Stimulated activated CD8-positive, alpha-beta memory T cell treated with anti-CD3 and anti-CD28 coated beads, Interleukin-4, amount 100 ng/mL, for 48 hours (primary cell): ENCODE measurements around the gene CCK.
"Not testable (repeated sequence)": the region's sequence is repeated elsewhere in the genome, so short reads cannot be mapped to it uniquely, and the experiment has no call there.

ENCODE experiments used
- DNase-seq: peaks from one replicate; pipeline ENCODE4 v3.0.0-alpha.2; 2020

Gene CCK, protein sequence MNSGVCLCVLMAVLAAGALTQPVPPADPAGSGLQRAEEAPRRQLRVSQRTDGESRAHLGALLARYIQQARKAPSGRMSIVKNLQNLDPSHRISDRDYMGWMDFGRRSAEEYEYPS

DNA sequence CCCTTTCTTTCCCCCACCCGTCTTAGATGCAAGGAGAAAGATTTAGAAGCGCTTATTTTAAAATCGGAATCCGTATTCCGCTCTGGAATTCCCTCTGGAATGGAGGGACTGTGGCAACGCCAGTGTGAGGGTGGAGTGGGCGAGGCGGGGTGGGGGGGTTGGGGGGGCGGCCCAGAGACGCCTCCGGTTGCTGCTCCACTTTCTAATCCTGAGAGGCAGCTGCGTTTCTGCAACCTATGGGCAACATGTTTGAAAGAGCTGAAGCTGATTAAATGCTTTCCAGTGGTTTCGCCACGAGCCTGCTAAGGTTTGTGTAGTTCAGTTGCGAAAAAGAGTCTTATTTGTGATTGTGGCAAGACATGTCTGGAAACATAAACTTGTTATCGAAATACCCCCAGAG is at the start of gene CCK:
Gene CCK, minus strand, starts transcription at position 101 of the 400 bp plus-strand sequence. CDS start 2,555 bp downstream, outside the sequence.
- DNase-seq: no peak

DNA sequence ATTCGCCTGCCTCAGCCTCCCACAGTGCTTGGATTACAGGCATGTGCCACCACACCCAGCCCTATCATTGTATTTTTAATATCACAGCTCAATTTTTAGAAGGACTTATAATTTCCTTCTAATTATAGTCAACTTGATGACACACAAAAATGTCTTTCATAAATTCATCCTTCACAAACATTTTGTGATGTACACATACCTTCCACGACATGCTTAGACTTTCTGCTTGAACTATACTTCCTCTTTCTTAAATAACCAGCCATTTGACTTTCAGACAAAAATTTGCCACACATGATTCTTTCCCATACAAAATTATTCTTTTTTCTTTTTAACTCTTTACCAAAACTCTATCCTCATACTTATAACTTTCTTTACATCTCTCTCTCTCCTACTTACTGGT is 48.4 kb upstream of the CCK start:
- no peak for DNase-seq

DNA sequence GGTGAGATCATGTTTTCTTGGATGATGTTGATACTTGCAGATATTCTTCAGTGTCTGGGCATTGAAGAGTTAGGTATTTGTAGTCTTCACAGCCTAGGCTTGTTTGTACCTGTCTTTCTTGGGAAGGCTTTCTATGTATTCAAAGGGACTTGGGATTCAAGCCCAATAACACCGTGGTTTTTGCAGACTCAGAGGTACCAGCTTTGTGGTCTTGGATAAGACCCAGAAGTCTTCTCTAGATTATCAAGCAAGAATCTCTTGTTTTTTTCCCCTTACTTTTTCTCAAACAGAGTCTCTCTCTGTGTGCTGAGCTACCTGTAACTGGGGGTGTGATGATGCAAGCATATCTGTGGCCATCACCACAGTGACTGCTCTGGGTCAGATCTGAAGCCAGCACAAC is 42.7 kb upstream of the CCK start:
- DNase-seq: no peak

DNA sequence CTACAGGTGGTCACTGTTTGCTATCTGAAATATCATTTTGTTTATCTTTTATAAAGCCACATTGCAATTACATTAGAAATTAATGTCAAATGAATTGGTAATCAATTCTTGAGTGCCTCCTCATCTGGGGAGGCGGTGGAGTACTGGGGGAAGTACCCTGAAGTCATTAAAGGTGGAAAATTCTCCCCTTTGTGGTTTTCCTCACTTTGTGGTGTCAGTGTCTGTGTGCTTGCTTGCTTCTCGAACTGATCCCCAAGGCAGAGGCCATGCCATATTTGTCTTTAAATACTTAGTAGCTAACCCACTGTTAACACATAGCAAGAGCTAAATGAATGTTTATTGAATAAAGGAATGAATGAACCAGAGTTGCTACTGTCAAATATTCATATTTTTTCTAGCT is 40.5 kb upstream of the CCK start:
- no peak for DNase-seq

DNA sequence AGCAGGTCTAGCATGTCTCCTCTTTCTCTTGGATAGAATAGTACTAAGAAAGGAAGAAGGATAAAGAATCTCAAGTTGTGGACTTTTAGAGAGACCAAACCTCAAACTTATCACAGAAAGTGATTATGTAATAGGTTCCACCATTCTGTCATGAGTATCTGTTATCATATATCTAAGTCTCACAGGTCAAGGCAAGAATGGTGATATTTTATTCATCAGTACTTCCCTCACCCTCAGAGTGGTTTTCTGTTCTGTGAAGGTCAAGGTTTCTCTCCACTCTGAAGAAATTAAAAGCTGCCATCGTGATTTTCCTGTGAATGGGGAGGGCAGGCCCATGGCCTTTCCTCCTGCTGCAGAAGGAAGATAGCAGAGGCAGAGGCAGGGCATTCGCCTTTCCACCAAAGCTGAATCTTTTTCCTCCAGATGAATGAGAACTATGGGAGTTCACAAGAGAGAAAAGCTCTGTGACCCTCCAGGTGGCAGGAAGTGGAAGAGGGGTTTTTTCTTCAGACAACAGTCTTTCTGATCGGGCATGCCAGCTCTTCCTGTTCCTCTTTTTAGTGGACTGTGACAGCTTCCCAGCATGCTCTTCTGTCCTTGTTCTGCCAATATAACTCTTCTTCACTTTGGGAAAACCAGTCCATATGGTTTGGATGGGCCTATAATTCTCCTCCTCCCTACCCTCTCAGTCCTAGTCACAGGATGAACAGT is 37.1 kb upstream of the CCK start:
- no peak for DNase-seq

DNA sequence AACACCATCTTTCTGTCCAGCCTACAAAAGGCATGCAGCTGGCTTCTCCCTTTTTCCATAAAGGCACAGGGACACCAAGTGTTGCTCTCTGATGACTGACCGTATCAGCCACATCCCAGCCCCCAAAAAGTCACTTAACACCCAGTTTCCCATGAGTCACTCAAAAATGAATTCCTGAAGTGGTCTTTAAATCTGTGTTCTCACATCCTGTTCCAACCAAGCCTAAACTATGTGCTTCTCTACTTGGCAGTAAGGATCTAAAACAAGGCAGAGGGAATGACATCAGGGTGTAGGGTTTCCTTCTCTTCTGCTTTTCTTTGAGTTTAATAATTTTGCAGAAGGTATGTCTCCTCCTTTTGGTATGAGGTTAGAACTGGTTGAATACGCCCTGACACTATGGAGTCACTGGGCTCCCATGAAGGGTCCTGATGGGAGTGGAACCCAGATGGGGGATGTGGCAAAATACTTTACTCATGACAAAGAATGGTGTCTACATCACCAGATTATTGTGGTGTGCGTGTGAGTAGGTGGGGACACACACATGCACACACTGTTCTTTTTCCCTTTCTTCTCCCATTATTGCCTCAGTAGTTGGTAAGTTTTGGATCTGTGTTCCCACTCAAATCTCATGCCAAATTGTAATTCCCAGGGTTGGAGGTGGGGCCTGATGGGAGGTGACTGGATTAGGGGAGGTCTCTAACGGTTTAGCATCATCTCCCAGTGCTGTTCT is 35.6 kb upstream of the CCK start:
- no peak for DNase-seq

DNA sequence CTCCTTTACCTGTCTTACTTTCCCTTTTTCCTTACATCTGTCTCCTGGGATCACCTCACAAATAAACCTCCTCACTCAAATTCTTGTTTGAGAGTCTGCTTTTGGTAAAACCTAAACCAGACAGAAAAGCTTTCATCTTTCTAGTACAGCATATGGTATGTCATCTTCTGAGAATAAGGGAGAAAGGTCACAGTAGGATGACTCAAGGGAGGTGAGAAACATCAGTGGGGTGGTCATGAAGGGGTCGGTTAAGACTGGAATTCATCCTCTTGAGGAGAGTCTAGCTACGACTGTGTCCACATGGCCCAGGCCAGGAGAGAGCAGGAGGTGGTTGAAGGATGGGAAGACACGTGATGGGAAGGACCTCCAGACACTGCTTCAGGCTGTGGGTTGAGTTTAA is 34.8 kb upstream of the CCK start:
- DNase-seq: no peak

DNA sequence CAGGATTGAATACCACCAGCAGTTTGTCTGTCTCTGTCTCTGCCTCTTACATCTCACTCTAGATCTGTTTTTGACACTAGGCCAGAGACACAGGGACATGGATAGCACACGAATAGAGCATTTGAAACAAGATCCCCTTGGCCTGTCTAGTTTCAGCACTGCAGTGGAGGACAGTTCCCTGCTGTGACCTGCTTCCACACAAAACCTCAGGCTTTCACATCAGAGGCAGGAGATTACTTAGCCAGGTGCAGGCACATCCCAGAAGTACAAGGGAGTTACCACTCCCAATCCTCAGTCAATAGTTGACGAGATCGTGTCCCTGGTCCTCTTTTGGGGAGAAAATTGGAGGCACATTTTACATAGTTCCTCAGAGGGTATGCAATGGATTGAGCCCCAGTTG is 34.0 kb upstream of the CCK start:
- peak; percentile 48 for DNase-seq

DNA sequence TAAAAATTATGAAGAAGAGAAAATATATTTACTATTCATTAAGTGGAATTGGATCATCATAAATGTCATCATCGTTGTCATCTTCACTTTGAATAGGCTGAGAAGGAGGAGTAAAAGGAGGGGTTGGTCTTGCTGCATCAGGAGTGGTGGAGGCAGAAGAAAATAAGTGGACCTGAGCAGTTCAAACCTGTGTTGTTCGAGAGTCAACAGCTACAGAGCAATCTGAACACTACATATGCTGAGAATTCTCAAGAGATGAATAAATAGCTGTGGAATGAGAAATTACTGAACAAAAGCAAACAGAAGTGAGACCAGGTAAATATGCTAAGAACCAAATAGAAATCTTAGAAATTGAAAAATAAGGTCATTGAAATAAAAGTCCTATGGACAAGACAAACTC is 32.3 kb upstream of the CCK start:
- DNase-seq: no peak

DNA sequence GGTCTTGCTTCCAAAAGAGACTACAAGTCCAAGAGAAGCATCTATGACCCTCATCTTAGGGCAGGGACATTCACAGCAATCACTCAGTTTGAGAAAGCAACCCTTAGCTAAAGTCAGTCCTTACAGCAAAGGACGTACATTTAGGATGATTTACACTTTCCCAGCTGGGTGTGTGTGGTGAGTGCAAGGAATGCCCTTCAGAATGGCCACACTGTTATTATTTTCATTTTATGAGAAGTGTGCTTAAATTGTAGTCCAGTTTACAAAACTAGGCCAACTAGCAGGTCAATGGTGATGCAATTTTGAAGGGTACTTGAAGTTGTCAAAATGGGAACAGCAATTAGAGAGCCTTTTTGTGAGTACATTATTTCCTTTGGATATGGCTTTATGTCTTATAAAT is 26.0 kb upstream of the CCK start:
- DNase-seq: no peak

DNA sequence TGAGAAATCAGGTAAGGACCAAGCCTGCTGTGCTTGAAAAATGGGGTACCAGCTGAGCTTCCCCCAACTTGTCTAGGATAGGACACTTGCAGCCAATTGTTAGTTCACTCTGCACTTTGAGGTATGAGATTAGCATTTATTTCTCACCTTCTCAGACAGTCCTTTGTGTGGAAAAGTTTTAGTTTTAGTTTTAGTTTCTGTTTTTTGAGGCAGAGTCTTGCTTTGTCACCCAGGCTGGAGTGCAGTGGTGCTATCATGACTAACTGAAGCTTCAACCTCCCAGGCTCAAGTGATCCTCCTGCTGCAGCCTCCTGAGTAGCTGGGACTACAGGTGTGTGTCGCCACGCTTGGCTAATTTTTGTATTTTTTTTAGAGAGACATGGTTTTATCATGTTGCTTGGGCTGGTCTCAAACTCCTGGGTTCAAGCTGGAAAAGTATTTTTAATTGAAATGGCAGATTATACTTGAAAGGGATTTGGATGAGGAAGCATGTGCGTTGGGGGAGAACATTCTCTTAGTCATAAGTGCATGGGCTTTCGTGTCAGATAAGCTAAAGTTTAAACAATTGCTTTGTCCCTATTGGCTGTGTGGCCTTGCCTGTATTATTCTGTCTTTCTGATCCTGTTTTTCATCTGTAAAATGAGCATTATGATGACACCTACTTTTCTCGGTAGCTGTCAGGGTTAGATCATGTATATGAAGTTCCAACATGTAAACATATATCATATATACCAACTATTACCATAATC is 25.2 kb upstream of the CCK start:
- no peak for DNase-seq

DNA sequence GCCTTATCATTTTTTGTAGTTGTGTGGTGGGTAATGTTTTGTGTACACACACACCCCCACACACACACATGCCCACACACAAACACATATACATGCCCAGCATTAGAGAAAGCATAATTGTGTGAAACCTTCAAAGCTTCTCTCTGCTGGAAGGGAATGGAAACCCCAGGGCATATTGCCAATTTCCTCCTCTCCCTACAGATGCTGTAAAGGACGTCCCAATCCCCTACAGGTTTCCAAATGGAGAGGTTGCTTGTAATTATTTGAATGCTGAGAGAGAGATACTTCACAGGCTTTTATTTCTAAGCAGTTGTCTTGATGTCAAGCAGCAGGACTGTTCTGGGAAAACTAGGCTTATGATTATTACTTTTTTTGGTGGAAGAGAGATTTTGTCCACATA is 23.0 kb upstream of the CCK start:
- no peak for DNase-seq

DNA sequence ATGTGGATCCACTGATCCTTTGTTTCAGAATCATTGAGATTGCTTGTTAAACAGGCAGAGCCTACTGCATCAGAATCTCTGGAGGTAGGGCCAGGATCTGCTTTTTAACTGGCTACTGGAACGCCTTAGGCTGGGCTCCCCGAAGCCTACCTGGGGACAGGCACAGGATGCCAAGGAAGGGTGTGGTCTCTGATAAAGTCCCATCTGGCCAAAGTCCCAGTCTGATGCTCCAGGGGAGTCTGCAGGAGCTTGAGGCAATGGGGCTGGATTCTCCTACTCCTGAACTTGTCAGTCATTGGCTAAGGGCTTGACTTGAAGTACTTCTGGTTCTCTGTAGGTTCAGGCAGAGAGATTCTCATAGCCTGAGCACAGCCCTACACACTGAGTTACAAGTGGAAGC is 22.4 kb upstream of the CCK start:
- DNase-seq: no peak

DNA sequence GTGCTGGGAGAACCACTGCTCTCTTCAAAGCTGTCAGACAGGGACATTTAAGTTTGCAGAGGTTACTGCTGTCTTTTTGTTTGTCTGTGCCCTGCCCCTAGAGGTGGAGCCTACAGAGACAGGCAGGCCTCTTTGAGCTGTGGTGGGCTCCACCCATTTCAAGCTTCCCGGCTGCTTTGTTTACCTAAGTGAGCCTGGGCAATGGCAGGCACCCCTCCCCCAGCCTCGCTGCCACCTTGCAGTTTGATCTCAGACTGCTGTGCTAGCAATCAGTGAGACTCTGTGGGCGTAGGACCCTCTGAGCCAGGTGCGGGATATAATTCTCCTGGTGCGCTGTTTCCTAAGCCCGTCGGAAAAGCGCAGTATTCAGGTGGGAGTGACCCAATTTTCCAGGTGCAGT is 21.4 kb upstream of the CCK start:
- not testable (repeated sequence) for DNase-seq

DNA sequence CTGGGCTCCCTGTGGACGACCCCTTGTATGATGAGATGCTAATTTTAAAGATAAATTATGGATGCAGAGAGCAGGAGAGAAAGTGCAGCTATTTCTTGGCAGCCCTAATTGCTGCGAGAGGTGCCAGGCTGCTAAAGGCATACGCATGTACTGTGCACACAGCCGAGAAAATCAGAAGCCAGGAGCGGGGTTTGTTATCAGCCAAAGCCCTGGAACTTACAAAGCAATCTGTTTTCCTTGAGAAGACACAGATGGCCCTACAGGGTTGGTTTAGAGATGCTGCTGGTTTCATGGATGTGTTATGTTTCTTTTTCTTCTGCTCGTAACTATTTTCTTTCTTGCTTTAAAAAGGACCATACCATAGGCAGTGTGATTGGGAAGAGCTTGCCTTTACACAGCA is 11.7 kb upstream of the CCK start:
- DNase-seq: no peak

DNA sequence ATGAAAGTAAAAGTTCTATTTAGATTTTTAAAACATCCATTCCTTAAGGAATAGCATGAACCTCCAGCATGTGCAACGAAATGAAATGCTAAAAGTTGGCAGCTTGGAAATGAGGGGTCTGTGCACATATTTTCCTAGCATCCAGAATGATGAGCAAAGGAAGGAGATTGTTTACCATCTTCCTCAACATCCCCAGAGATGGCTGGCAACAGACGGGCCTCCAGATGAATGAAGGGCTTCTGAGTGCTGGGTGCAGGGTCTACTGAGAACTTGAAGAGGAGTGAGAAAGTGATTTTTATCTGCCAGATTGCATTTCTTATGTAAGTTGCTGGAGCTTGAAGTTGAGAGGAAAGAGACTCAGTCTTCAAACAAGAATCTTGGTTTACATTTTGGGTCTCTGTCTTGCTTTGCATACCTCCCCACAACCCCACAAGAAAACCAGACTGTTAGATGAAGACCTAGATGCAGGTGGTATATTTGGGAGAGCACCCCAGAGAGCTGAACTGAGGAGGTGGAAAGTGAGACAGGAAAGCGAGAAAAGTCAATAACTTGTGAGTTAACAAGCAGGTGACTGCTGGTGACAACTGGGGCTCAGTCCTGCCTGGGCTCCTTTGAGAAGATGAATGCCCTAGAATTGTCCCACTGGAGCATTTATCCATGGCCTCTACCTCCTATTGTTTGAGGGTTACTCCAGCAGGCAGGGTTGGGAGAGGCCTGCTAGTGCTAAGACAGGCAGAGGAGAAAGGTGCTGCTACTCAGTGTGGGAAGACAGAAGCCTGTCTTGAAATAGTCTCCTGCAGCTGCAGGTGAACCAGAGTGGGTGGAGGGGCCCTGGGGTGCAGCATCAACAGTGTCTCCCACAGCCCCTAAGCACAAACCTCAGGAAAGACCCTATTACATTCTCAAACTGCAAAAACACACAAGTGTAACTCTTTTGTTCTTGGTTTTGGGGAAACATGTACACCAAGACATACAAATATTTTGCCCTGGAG is 10.5 kb upstream of the CCK start:
- no peak for DNase-seq

DNA sequence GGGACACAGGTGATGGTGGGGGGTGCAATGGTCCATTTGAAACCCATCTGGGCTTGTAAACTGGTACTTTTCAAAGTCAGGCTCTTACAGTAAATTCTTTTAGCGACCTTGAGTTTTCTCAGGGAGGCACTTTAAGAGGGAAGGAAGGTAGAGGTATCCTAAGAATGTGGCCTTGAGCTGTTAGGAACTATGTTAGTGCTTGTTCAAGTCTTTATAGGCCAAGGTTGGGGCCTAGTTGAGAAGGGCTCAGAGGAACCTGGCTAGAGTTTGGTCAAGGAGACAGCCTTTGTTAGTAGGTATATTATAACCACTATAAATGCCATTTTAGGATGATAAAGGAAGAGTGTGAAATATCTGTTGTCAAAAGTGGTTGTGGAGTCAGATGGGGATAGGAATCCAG is 9.2 kb upstream of the CCK start:
- DNase-seq: no peak

DNA sequence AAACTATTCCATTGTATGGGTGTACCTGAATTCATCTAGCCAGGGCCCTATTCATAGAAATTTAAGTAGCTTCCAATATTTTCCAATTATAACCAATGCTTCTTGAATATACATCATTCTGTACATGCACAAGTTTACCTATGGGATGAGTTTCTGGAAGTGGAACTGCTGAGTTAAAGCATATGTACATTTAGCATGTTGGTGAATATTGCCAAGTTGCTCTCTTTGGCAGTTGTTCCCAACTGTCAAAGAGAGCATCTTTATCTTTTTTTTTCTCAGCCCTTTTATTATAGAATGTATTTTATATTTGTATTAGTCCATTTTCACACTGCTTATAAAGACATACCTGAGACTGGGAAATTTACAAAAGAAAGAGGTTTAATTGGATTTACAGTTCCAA is 8.3 kb upstream of the CCK start:
- no peak for DNase-seq

DNA sequence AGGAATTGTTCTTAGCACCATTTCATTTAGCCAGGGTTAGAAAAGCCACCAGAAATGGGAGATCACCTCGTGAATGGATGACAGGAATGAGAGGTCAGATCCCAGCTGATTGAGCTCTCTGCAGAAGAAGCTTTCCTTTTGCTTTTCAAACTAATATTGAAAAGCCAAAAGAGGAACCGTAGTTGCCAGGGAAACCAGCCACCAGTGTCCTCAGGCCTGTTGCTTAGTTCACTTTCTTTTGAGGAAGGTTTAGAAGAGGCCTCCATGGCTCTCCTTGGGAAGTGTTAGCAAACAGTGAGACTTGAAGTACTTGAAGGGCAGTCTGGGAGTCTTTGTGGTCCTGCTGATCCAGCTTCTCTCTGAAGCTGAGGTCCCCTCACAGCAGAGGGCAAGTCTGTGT is 7.4 kb upstream of the CCK start:
- DNase-seq: no peak

DNA sequence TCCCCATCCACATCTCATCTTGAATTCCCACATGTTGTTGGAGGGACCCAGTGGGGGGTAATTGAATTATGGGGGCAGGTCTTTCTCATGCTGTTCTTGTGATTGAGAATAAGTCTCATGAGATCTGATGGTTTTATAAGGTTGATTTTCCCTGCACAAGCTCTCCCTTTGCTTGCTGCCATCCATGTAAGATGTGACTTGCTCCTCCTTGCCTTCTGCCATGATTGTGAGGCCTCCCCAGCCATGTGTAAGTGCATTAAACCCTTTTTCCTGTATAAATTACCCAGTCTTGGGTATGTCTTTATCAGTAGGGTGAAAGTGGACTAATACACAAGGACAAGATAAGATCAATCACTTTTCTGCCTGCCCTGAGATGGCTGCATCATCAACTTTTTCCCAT is 5.8 kb upstream of the CCK start:
- DNase-seq: no peak

DNA sequence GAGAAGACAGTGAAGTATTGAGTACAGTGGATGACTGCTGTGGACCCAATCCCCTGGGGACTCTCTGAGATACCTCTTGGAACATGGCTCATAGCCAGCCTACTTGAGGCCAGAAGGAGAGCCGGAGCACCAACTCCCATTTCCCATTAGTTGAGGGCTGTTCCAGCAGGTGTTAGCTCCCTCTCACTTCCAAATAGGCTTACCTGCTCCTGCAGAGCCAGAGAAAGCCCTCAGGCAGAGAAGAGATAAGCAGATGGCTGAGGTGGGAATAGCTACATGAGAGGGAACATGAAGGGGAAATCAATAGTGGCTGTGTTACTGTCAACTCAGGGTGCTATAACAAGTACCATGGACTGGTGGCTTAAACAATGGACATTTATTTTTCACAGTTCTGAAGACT is 4.6 kb upstream of the CCK start:
- DNase-seq: no peak

DNA sequence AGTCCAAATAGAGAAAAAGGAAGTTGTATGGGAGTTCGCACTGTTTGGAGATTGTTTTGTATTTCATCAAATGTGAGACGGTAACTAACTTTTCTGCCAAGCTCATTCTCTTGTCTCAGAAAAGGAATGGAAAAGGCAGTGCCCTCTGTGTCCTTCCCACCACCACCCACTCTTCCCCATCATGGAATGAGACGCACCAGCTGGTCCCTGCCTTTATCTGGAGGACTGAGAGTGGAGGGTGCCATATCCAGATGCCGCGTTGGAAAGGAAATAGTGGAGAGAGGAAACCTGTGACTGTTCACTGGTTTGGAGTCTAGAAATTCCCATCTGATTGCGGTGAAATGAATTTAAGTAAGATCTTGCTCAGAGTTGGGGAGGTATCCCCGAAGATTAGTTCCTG is 3.7 kb upstream of the CCK start:
- DNase-seq: no peak

DNA sequence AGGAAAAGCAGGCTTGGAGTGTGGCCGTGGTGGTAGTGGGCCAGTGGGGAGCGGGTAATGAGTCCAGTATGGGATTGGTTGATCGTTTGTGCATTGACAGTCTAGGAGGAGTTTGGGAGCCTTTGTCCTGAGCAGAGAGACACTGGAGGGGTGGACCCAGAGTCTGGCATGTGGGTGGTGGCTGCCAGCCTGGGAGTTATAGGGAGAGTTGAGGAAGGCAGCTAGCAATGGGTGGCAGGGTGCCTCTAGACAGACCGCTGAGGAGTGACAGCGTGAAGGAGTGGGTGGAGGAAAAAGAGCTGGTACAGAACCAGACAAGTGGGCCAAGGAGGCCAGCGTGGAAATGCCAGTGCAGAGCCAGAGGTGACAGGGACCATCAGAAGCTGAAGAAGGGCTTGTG is 1.9 kb upstream of the CCK start:
- no peak for DNase-seq
